Measurements from ENCODE around the gene TMEM132E.

DNA sequence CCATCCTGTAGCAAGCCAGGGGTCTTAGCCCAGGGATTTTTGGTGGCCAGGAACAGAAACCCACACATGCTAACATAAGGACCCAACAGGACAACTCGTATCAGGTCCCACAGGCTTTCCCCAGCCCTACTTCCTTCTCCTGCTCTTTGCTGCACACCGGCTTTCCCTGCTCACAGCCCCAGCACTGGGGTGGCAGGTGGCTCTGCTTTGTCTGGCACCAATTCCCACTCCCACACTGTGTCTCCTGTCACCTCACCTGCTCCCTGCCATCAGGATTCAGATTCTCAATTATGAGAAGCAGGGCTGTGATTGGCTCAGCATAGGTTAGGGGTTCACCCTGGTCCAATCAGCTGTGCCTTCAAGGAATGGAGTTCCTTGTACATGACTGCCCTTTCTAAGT is 94.1 kb downstream of the TMEM132E start:
- TF ChIP-seq GATA2 (IDR thresholded peaks at IDR 0.05; ENCODE audit: low read depth, low read length) (no peak), GATA3 (IDR thresholded peaks at IDR 0.05; ENCODE audit: low read depth, low read length) (no peak)

Measured in SH-SY5Y (cell line).